ENCODE measurements around the gene SLC13A1. TPM values are rescaled to one million over a fixed set of nuclear protein-coding genes. Genes with fewer than 3 reads are reported as not detected.

SLC13A1 gene
- total RNA-seq, 1 experiment from 2014 or later = not detected

DNA sequence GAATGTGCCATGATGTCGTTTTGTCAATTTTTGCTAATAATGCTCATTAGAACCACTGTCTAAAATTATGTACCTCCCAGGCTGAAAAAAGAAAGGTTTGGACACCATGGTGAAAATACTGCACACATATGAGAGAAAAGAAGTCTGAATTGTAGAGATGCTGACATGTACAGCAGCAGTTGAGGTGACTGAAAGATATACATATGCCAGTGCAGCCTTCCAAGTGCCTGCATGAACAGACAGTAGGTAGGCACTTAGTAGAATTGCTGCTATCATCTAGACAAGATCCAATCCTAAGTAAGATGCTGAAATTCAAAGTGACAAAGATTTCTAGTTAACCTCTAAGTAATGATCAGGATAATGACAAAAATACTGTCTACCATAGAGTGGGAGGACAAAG lies 86.9 kb downstream of the SLC13A1 start:
- CTCF ChIA-PET = no interaction called here
- no peak overlapping the region for H3K4me3 Mint-ChIP-seq (ENCODE audit: unreplicated experiment)

GRCh38 chr7:123099712-123100111 lies 100.1 kb downstream of the SLC13A1 start:
- Mint-ChIP-seq H3K4me3 (ENCODE audit: unreplicated experiment) (no peak overlapping the region), H3K9me3 (ENCODE audit: unreplicated experiment) (no peaks in the 10 kb centered on the region), H3K27ac (ENCODE audit: unreplicated experiment) (no peak overlapping the region), H3K27me3 (ENCODE audit: insufficient read depth, unreplicated experiment) (peaks cover 2% of the 10 kb centered on the region), H3K4me1 (ENCODE audit: low read depth, unreplicated experiment) (no peaks in the 10 kb centered on the region), H3K36me3 (ENCODE audit: insufficient read depth, unreplicated experiment) (no peaks in the 10 kb centered on the region)
- BruUV-seq (replicated peaks) = no TSS peak
- ChIA-PET CTCF (no interaction called here), POLR2A (no interaction called here)
- Histone ChIP-seq H3K9me3 (no peaks in the 10 kb centered on the region), H3K27me3 (replicated peaks; ENCODE audit: control insufficient read depth, insufficient read depth, low read length) (no peaks in the 10 kb centered on the region), H3K4me3 (ENCODE audit: low read depth, low read length) (no peak overlapping the region), H3K4me1 (no peaks in the 10 kb centered on the region), H3K36me3 (ENCODE audit: control insufficient read depth, insufficient read depth, low read length) (no peaks in the 10 kb centered on the region)
- no peak for DNase-seq
- intact Hi-C loops (cut with micrococcal nuclease; ENCODE audit: unreplicated experiment) = no loop called here
- TF ChIP-seq, protein P1, sequence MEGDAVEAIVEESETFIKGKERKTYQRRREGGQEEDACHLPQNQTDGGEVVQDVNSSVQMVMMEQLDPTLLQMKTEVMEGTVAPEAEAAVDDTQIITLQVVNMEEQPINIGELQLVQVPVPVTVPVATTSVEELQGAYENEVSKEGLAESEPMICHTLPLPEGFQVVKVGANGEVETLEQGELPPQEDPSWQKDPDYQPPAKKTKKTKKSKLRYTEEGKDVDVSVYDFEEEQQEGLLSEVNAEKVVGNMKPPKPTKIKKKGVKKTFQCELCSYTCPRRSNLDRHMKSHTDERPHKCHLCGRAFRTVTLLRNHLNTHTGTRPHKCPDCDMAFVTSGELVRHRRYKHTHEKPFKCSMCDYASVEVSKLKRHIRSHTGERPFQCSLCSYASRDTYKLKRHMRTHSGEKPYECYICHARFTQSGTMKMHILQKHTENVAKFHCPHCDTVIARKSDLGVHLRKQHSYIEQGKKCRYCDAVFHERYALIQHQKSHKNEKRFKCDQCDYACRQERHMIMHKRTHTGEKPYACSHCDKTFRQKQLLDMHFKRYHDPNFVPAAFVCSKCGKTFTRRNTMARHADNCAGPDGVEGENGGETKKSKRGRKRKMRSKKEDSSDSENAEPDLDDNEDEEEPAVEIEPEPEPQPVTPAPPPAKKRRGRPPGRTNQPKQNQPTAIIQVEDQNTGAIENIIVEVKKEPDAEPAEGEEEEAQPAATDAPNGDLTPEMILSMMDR (IDR thresholded peaks at IDR 0.05; ENCODE audit: insufficient read depth in 1 of 2, low read depth in 1 of 2, low read length in 1 of 2, severe bottlenecking in 1 of 2, unreplicated experiment in 1 of 2) = no peak

More for the DNA sequence above, 86.9 kb downstream of the SLC13A1 start:
- BruUV-seq (replicated peaks) = no TSS peak
- intact Hi-C loops (cut with micrococcal nuclease; ENCODE audit: unreplicated experiment) = no loop called here
- TF ChIP-seq, protein P1 (IDR thresholded peaks at IDR 0.05; ENCODE audit: insufficient read depth in 1 of 2, low read depth in 1 of 2, low read length in 1 of 2, severe bottlenecking in 1 of 2, unreplicated experiment in 1 of 2) = no peak
- Mint-ChIP-seq H3K9me3 (ENCODE audit: unreplicated experiment) (no peaks in the 10 kb centered on the region), H3K4me1 (ENCODE audit: low read depth, unreplicated experiment) (no peaks in the 10 kb centered on the region), H3K27me3 (ENCODE audit: insufficient read depth, unreplicated experiment) (peaks cover 5% of the 10 kb centered on the region), H3K27ac (ENCODE audit: unreplicated experiment) (no peak overlapping the region), H3K36me3 (ENCODE audit: insufficient read depth, unreplicated experiment) (no peaks in the 10 kb centered on the region)
- H3K4me1 ChIP-seq = no peaks in the 10 kb centered on the region
- H3K9me3 ChIP-seq = no peaks in the 10 kb centered on the region
- H3K27me3 ChIP-seq (replicated peaks; ENCODE audit: control insufficient read depth, insufficient read depth, low read length) = no peaks in the 10 kb centered on the region
- no peak overlapping the region for H3K4me3 ChIP-seq (ENCODE audit: low read depth, low read length)
- DNase-seq = no peak
- POLR2A ChIA-PET = no interaction called here
- no peaks in the 10 kb centered on the region for H3K36me3 ChIP-seq (ENCODE audit: control insufficient read depth, insufficient read depth, low read length)

DNA sequence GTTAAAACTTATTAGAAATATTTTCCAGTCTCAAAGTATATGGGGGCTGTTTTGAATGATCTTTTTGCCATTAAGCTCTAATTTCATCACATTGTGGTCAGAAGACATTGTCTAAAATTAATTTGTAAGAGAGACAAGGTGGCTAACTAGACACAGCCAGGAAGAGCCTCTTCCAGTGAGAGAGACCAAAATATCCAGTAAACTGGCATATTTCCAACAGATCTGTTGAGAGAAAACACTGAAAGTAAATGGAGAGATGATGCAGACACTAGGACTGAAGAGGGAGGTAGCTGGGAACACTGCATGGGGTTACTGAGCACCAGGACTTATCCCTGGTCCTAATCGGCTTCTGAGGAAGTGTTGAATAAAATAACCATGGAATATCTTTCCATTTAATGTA lies 102.8 kb downstream of the SLC13A1 start:
- DNase-seq = no peak
- no peaks in the 10 kb centered on the region for H3K27me3 ChIP-seq (replicated peaks; ENCODE audit: control insufficient read depth, insufficient read depth, low read length)
- CTCF ChIA-PET = no interaction called here
- Mint-ChIP-seq H3K27ac (ENCODE audit: unreplicated experiment) (no peak overlapping the region), H3K9me3 (ENCODE audit: unreplicated experiment) (no peaks in the 10 kb centered on the region), H3K36me3 (ENCODE audit: insufficient read depth, unreplicated experiment) (no peaks in the 10 kb centered on the region), H3K4me1 (ENCODE audit: low read depth, unreplicated experiment) (no peaks in the 10 kb centered on the region), H3K4me3 (ENCODE audit: unreplicated experiment) (no peak overlapping the region), H3K27me3 (ENCODE audit: insufficient read depth, unreplicated experiment) (no peaks in the 10 kb centered on the region)
- H3K36me3 ChIP-seq (ENCODE audit: control insufficient read depth, insufficient read depth, low read length) = no peaks in the 10 kb centered on the region
- intact Hi-C loops (cut with micrococcal nuclease; ENCODE audit: unreplicated experiment) = no loop called here
- no peaks in the 10 kb centered on the region for H3K4me1 ChIP-seq
- H3K9me3 ChIP-seq = no peaks in the 10 kb centered on the region
- no TSS peak for BruUV-seq (replicated peaks)
- TF ChIP-seq, protein P1 (IDR thresholded peaks at IDR 0.05; ENCODE audit: insufficient read depth in 1 of 2, low read depth in 1 of 2, low read length in 1 of 2, severe bottlenecking in 1 of 2, unreplicated experiment in 1 of 2) = no peak
- POLR2A ChIA-PET = no interaction called here
- H3K4me3 ChIP-seq (ENCODE audit: low read depth, low read length) = no peak overlapping the region

Measured in Caco-2 (cell line).